ENCODE measurements around the gene MDFI. TPM values are rescaled to one million over a fixed set of nuclear protein-coding genes. Genes with fewer than 3 reads are reported as not detected.

The MDFI gene
- total RNA-seq, 4 donors from 2014 or later = 24.3 to 120 (median 45.3) TPM

- DNase-seq (ENCODE audit: low spot score) = no peak
- no peak for TF ChIP-seq CTCF (IDR thresholded peaks at IDR 0.05)
- ATAC-seq (ENCODE audit: low FRiP score) = no peak
Observed at GRCh38 chr6:41658636-41659035, 20.4 kb downstream of the MDFI start.

- no peak for TF ChIP-seq CTCF (IDR thresholded peaks at IDR 0.05)
- ATAC-seq (ENCODE audit: low FRiP score) = no peak
- DNase-seq (ENCODE audit: low spot score) = no peak
Observed at GRCh38 chr6:41659935-41660334, 21.7 kb downstream of the MDFI start.

DNA sequence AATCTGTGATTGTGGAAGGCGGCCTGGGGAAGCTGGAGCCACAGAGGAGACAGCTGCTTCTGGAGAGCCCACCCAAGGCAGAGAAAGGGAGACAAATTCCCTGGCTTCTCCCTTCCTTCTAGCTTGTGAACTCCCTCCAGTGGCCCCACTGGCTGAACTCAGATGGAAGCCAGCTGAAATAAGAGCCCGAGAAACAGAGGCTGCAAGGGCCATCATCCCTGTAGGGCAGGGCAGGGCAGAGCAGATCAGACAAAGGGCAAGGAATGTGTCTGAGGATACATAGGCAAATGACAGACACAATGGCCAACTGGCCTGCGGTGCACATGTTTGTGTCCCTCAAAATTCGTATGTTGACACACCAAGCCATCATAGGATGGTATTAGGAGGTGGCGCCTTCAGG, 25.3 kb downstream of the MDFI start:
- DNase-seq (ENCODE audit: low spot score) (no peak), ATAC-seq (ENCODE audit: low FRiP score) (no peak)
- TF ChIP-seq CTCF (IDR thresholded peaks at IDR 0.05) = no peak

DNA sequence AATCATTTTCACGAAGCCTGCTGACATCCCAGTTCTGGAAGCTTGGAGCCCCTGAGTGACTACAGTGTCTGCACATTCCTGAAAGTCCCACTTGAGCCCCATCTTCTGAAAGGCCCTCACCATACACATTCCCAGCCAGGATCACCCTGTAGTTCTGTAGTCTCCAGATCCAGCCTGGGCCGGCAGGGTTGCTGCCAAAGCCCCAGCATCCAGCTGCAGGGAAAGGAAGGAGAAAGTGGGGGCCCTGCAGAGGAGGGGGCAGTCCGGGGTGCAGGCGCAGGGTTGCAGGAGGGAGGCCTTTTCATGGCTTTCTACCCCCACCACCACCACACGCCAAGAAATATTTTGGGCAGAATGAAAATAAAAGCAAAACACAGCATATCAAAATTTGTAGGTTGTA, 26.0 kb downstream of the MDFI start:
- no peak for TF ChIP-seq CTCF (IDR thresholded peaks at IDR 0.05)
- DNase-seq (ENCODE audit: low spot score) (no peak), ATAC-seq (ENCODE audit: low FRiP score) (no peak)

- no peak for DNase-seq (ENCODE audit: low spot score)
- no peak for ATAC-seq (ENCODE audit: low FRiP score)
- no peak for TF ChIP-seq CTCF (IDR thresholded peaks at IDR 0.05)
Observed at GRCh38 chr6:41667195-41667594, 28.9 kb downstream of the MDFI start.

DNA sequence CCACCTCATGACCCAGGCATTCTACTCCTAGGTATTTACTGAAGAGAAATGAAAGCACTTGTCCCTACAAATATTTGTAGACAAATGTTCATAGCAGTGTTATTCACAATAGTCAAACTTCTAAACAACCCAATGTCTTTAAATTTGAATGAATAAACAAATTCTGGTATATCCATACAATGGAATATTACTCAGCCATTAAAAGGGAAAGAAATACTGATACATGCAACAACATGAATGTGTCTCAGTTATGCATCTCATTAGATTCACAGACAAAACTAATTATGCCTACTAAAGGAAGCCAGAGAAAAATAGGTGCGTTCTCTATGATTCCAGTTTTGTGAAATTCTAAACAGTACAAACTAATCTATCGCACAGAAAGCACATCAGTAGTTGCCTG, 30.7 kb downstream of the MDFI start:
- TF ChIP-seq CTCF (IDR thresholded peaks at IDR 0.05) = no peak
- no peak for ATAC-seq (ENCODE audit: low FRiP score)
- DNase-seq (ENCODE audit: low spot score) = no peak

DNA sequence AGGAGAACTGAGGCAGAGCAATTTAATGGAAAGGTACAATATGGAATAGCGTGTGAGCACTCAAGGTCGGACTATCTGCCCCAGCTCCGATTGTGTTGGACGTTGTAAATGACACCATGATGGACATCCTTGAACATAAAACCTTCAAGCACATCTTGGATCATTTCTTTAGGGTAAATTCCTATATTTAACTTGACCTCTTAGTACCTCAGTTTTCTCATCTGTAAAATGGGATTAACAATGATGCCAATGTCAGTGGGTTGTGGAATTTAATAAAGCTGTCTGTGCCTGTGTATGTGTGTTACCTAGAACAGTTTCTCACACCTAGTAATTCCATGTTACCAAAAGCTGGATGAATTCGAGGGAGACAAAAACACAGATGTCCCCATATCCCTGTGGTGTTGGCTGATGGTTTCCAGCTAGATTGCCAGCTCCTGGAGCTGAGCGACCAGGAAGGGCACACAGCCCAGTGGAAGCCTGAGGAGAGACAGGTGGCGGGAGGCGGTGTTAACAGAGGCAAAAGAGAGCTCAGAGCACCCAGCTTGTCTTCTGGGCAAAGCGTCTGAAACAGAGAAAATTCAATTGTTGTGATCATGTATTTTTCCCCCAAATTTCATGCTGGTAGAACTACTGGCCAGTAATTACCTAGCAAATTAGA, 32.6 kb downstream of the MDFI start:
- TF ChIP-seq CTCF (IDR thresholded peaks at IDR 0.05) = no peak
- ATAC-seq (ENCODE audit: low FRiP score) (no peak), DNase-seq (ENCODE audit: low spot score) (no peak)
